ENCODE results near the gene VPS26B. TPM values are rescaled to one million over a fixed set of nuclear protein-coding genes. Genes with fewer than 3 reads are reported as not detected.

The VPS26B gene
- total RNA-seq, 1 donor from 2014 or later: 37.6 TPM

GRCh38 chr11:134292661-134293060 lies 68.2 kb downstream of the VPS26B start:
- DNase-seq: no peak
- peaks cover 22% of the 10 kb centered on the region for H3K27me3 ChIP-seq (ENCODE audit: low read depth)
- TF ChIP-seq CTCF (IDR thresholded peaks at IDR 0.05; ENCODE audit: borderline replicate concordance): no peak
- intact Hi-C loops (cut with micrococcal nuclease): no loop called here
- H3K4me1 ChIP-seq: no peaks in the 10 kb centered on the region
- no peaks in the 10 kb centered on the region for H3K9me3 ChIP-seq (replicated peaks)
- no peak overlapping the region for H3K4me3 ChIP-seq
- H3K27ac ChIP-seq (replicated peaks): no peak overlapping the region
- H3K36me3 ChIP-seq: no peaks in the 10 kb centered on the region

GRCh38 chr11:134293119-134294113 lies 68.9 kb downstream of the VPS26B start:
- Histone ChIP-seq H3K36me3 (no peaks in the 10 kb centered on the region), H3K27me3 (ENCODE audit: low read depth) (peaks cover 21% of the 10 kb centered on the region), H3K4me3 (no peak overlapping the region), H3K27ac (replicated peaks) (no peak overlapping the region), H3K4me1 (no peaks in the 10 kb centered on the region), H3K9me3 (replicated peaks) (no peaks in the 10 kb centered on the region)
- intact Hi-C loops (cut with micrococcal nuclease): no loop called here
- no peak for DNase-seq
- TF ChIP-seq CTCF (IDR thresholded peaks at IDR 0.05; ENCODE audit: borderline replicate concordance): no peak

- Histone ChIP-seq H3K36me3 (no peaks in the 10 kb centered on the region), H3K27ac (replicated peaks) (no peak overlapping the region), H3K4me1 (no peaks in the 10 kb centered on the region), H3K27me3 (ENCODE audit: low read depth) (peaks cover 21% of the 10 kb centered on the region), H3K4me3 (no peak overlapping the region), H3K9me3 (replicated peaks) (no peaks in the 10 kb centered on the region)
- TF ChIP-seq CTCF (IDR thresholded peaks at IDR 0.05; ENCODE audit: borderline replicate concordance): no peak
- intact Hi-C loops (cut with micrococcal nuclease): no loop called here
- no peak for DNase-seq
These were observed 70.2 kb downstream of the VPS26B start for GRCh38 chr11:134294664-134295063.

Other genes with a start within 250 kb of the VPS26B start
- 36.2 TPM for gene JAM3, start 155.6 kb upstream of the VPS26B start, total RNA-seq
- 17.2 TPM for gene NCAPD3, start 704 bp upstream of the VPS26B start, total RNA-seq
- 41.2 TPM for gene THYN1, start 28.7 kb downstream of the VPS26B start, total RNA-seq
- 40.7 TPM for gene ACAD8, start 28.9 kb downstream of the VPS26B start, total RNA-seq
- not detected for gene GLB1L3, start 51.7 kb downstream of the VPS26B start, total RNA-seq
- gene GLB1L2, start 107.3 kb downstream of the VPS26B start, total RNA-seq: 0.30 TPM
- 0.08 TPM for gene B3GAT1, start 187.6 kb downstream of the VPS26B start, total RNA-seq

Measured in left ventricle myocardium inferior (tissue), 1 donor.